WTC11 (cell line): ENCODE measurements around the gene MAST4. TPM values are rescaled to one million over a fixed set of nuclear protein-coding genes. Genes with fewer than 3 reads are reported as not detected.

ENCODE experiments used
- ATAC-seq: fragments of 200-7000 bp; cut with Tn5 transposase; 2 replicates; pipeline ENCODE4 v1.10.0; 2021; ENCODE audit warnings: mild to moderate bottlenecking, moderate library complexity
- CTCF ChIA-PET: fragments of 300-600 bp; sonication (Branson Sonifier 250); formaldehyde crosslinking; loops from one replicate; lab custom pipeline; 2021; ENCODE audit warnings: antibody characterized with exemption; lab: Charles Lee
- POLR2A ChIA-PET: fragments of 350-600 bp; sonication (Branson Sonifier 250); formaldehyde crosslinking; loops from one replicate; lab custom pipeline; 2021; ENCODE audit warnings: antibody characterized with exemption; lab: Charles Lee
- DNase-seq: peaks from one replicate; pipeline ENCODE4 v3.0.0; 2021; ENCODE audit warnings: low spot score
- H3K27ac Mint-ChIP-seq: 2 replicates; pipeline ENCODE4 v1.8.0; 2021; ENCODE audit warnings: mixed read lengths
- H3K27me3 Mint-ChIP-seq: 2 replicates; pipeline ENCODE4 v1.8.0; 2021; ENCODE audit warnings: low read depth, mild to moderate bottlenecking, moderate library complexity, mixed read lengths
- H3K36me3 Mint-ChIP-seq: 2 replicates; pipeline ENCODE4 v1.8.0; 2021; ENCODE audit warnings: mixed read lengths
- H3K4me1 Mint-ChIP-seq: 2 replicates; pipeline ENCODE4 v1.8.0; 2022; ENCODE audit warnings: mixed read lengths
- H3K4me3 Mint-ChIP-seq: 2 replicates; pipeline ENCODE4 v1.8.0; 2021; ENCODE audit warnings: mild to moderate bottlenecking, moderate library complexity, mixed read lengths
- H3K9me3 Mint-ChIP-seq: 2 replicates; pipeline ENCODE4 v1.8.0; 2021; ENCODE audit warnings: mixed read lengths
- E2F1 ChIP-seq: sonication (generic); formaldehyde crosslinking; IDR thresholded peaks from 2 replicates; pipeline ENCODE4 v1.8.0; 2022; ENCODE audit warnings: mild to moderate bottlenecking, missing genetic modification reagents
- E2F5 ChIP-seq: sonication (generic); formaldehyde crosslinking; IDR thresholded peaks from 2 replicates; pipeline ENCODE4 v1.8.1; 2022; ENCODE audit warnings: mild to moderate bottlenecking, moderate library complexity, missing genetic modification reagents
- FOXP4 ChIP-seq: sonication (generic); formaldehyde crosslinking; IDR thresholded peaks from 2 replicates; pipeline ENCODE4 v1.8.0; 2022; ENCODE audit warnings: mild to moderate bottlenecking, missing genetic modification reagents
- HMGXB4 ChIP-seq: sonication (generic); formaldehyde crosslinking; IDR thresholded peaks from 2 replicates; pipeline ENCODE4 v1.8.1; 2023; ENCODE audit warnings: mild to moderate bottlenecking, moderate library complexity, missing genetic modification reagents
- JAZF1 ChIP-seq: fragments of 250-450 bp; sonication (Bioruptor Pico); IDR thresholded peaks from 2 replicates; pipeline ENCODE4 v1.9.0; 2021; ENCODE audit warnings: moderate library complexity, mild to moderate bottlenecking, inconsistent platforms
- NFYB ChIP-seq: sonication (generic); formaldehyde crosslinking; conservative IDR thresholded peaks from 2 replicates; pipeline ENCODE4 v1.8.0; 2022; ENCODE audit warnings: low read depth, missing genetic modification reagents
- NR1H2 ChIP-seq: sonication (generic); formaldehyde crosslinking; IDR thresholded peaks from 2 replicates; pipeline ENCODE4 v1.9.0; 2021; ENCODE audit warnings: mild to moderate bottlenecking, moderate library complexity, missing genetic modification reagents
- PRRX2 ChIP-seq: fragments of 250-450 bp; sonication (Bioruptor Pico); IDR thresholded peaks from 2 replicates; pipeline ENCODE4 v1.8.0; 2021; ENCODE audit warnings: mild to moderate bottlenecking
- SOX15 ChIP-seq: fragments of 250-450 bp; sonication (Bioruptor Pico); IDR thresholded peaks from 2 replicates; pipeline ENCODE4 v1.9.0; 2021; ENCODE audit warnings: mild to moderate bottlenecking
- TCF7 ChIP-seq: sonication (generic); formaldehyde crosslinking; IDR thresholded peaks from 2 replicates; pipeline ENCODE4 v1.8.0; 2022; ENCODE audit warnings: mild to moderate bottlenecking, low read depth, missing genetic modification reagents, moderate library complexity
- TEAD1 ChIP-seq: sonication (generic); formaldehyde crosslinking; IDR thresholded peaks from 2 replicates; pipeline ENCODE4 v1.8.0; 2022; ENCODE audit warnings: mild to moderate bottlenecking, missing genetic modification reagents
- TP53 ChIP-seq: sonication (generic); formaldehyde crosslinking; IDR thresholded peaks from 2 replicates; pipeline ENCODE4 v1.8.1; 2023; ENCODE audit warnings: mild to moderate bottlenecking, missing genetic modification reagents
- ZNF396 ChIP-seq: fragments of 250-450 bp; sonication (Bioruptor Pico); IDR thresholded peaks from 2 replicates; pipeline ENCODE4 v1.8.0; 2021; ENCODE audit warnings: mild to moderate bottlenecking, moderate library complexity, borderline replicate concordance
- ZNF423 ChIP-seq: fragments of 250-450 bp; sonication (Bioruptor Pico); IDR thresholded peaks from 2 replicates; pipeline ENCODE4 v2.1.2; 2022; ENCODE audit warnings: mild to moderate bottlenecking, moderate library complexity
- ZNF532 ChIP-seq: fragments of 250-450 bp; sonication (Bioruptor Pico); IDR thresholded peaks from 2 replicates; pipeline ENCODE4 v1.9.0; 2021; ENCODE audit warnings: mild to moderate bottlenecking, borderline replicate concordance
- ZSCAN18 ChIP-seq: fragments of 250-450 bp; sonication (Bioruptor Pico); IDR thresholded peaks from 2 replicates; pipeline ENCODE4 v2.1.2; 2022; ENCODE audit warnings: mild to moderate bottlenecking, moderate library complexity
- total RNA-seq: library from RNA; stranded (reverse); gene quantifications from 3 replicates; pipeline ENCODE4 v1.2.3, GENCODE V29; 2021

Gene MAST4
- total RNA-seq, 1 experiment from 2014 or later: 8.0 TPM

- Mint-ChIP-seq H3K4me1 (peaks cover 2% of the 10 kb centered on the region), H3K9me3 (peaks cover 7% of the 10 kb centered on the region; the same call in 1 of the 2 replicates), H3K27me3 (no peaks in the 10 kb centered on the region), H3K36me3 (no peaks in the 10 kb centered on the region), H3K27ac (no peak overlapping the region), H3K4me3 (no peak overlapping the region)
- TF ChIP-seq TCF7 (CRISPR knock-in tag): no peak
- TF ChIP-seq ZNF532 (CRISPR knock-in tag): no peak
- TF ChIP-seq PRRX2 (CRISPR knock-in tag): no peak
- TF ChIP-seq HMGXB4 (CRISPR knock-in tag): no peak
- TF ChIP-seq JAZF1 (CRISPR knock-in tag): no peak
- TF ChIP-seq SOX15 (CRISPR knock-in tag): no peak
- no peak for TF ChIP-seq TP53
- DNase-seq: no peak
- ChIA-PET CTCF (no interaction called here), POLR2A (no interaction called here)
- no peak for ATAC-seq
Measured at GRCh38 chr5:66969484-66969883, 373.3 kb downstream of the MAST4 start.

GRCh38 chr5:66969963-66970362 is 373.8 kb downstream of the MAST4 start:
- Mint-ChIP-seq H3K9me3 (peaks cover 7% of the 10 kb centered on the region; the same call in 1 of the 2 replicates), H3K4me3 (no peak overlapping the region), H3K4me1 (no peaks in the 10 kb centered on the region), H3K36me3 (no peaks in the 10 kb centered on the region), H3K27me3 (no peaks in the 10 kb centered on the region), H3K27ac (no peak overlapping the region)
- no peak for TF ChIP-seq TEAD1 (CRISPR knock-in tag)
- no peak for TF ChIP-seq E2F1 (CRISPR knock-in tag)
- no peak for TF ChIP-seq JAZF1 (CRISPR knock-in tag)
- no peak for TF ChIP-seq E2F5 (CRISPR knock-in tag)
- no peak for TF ChIP-seq NFYB (CRISPR knock-in tag)
- no peak for TF ChIP-seq NR1H2
- no peak for TF ChIP-seq FOXP4 (CRISPR knock-in tag)
- TF ChIP-seq ZSCAN18: no peak
- no peak for TF ChIP-seq ZNF423 (CRISPR knock-in tag)
- TF ChIP-seq ZNF396 (CRISPR knock-in tag): no peak
- ATAC-seq (no peak), DNase-seq (no peak)
- ChIA-PET CTCF (no interaction called here), POLR2A (no interaction called here)
